CD14-positive monocyte (primary cell): ENCODE results near the gene HS3ST4. TPM values are rescaled to one million over a fixed set of nuclear protein-coding genes. Genes with fewer than 3 reads are reported as not detected.

Source experiments
- DNase-seq, 3 donors: peaks; one replicate each; pipeline ENCODE4 v3.0.0-alpha.2; 2011 to 2022
- H2AFZ ChIP-seq: 2 replicates; pipeline ENCODE4 v1.6.0; 2012; ENCODE audit warnings: mild to moderate bottlenecking, low read depth, low read length, inconsistent platforms; ENCODE audit not compliant: insufficient read depth, poor library complexity, severe bottlenecking
- H3K27ac ChIP-seq, 2 donors: 1 replicate in 1 of 2; 2 replicates in 1 of 2; pipeline ENCODE4 v1.5.1; 2012 to 2013; ENCODE audit warnings: low read length in 2 of 2, control low read depth in 1 of 2, inconsistent platforms in 1 of 2, low read depth in 1 of 2, mild to moderate bottlenecking in 1 of 2
- H3K27me3 ChIP-seq, 2 donors: one replicate each; pipeline versions ENCODE4 v1.6.0 to v1.6.1; 2011 to 2013; ENCODE audit warnings: low read length in 2 of 2; ENCODE audit not compliant: control insufficient read depth in 2 of 2, insufficient read depth in 2 of 2
- H3K36me3 ChIP-seq, 2 donors: replicated peaks in 1 of 2; 1 replicate in 1 of 2; 2 replicates in 1 of 2; pipeline versions ENCODE4 v1.5.1 to v1.6.1; 2012 to 2013; ENCODE audit warnings: low read length in 2 of 2, control low read depth in 1 of 2, inconsistent platforms in 1 of 2, mild to moderate bottlenecking in 1 of 2; ENCODE audit not compliant: insufficient read depth in 2 of 2, control insufficient read depth in 1 of 2
- H3K4me1 ChIP-seq, 2 donors: 1 replicate in 1 of 2; 2 replicates in 1 of 2; pipeline versions ENCODE4 v1.5.1 to v1.6.1; 2012 to 2013; ENCODE audit warnings: low read length in 2 of 2, control low read depth in 1 of 2, inconsistent platforms in 1 of 2, mild to moderate bottlenecking in 1 of 2, moderate library complexity in 1 of 2; ENCODE audit not compliant: insufficient read depth in 2 of 2, control insufficient read depth in 1 of 2
- H3K4me2 ChIP-seq: replicated peaks from 2 replicates; pipeline ENCODE3; 2012; ENCODE audit warnings: low read length, moderate library complexity, mild to moderate bottlenecking; ENCODE audit not compliant: poor library complexity, severe bottlenecking; ENCODE audit errors: extremely low read depth
- H3K4me3 ChIP-seq, 3 experiments: fragments of 200-600 bp in 1 of 3; sonication (generic) in 1 of 3; replicated peaks in 1 of 3; 1 replicate in 2 of 3; 2 replicates in 1 of 3; pipeline ENCODE4 v1.5.1; 2011 to 2013; ENCODE audit warnings: low read length in 3 of 3, mild to moderate bottlenecking in 3 of 3, control low read depth in 2 of 3, low read depth in 2 of 3, inconsistent platforms in 1 of 3, moderate library complexity in 1 of 3
- H3K79me2 ChIP-seq: 2 replicates; pipeline ENCODE4 v1.6.0; 2012; ENCODE audit warnings: mild to moderate bottlenecking, control low read depth, inconsistent platforms, low read length, moderate library complexity; ENCODE audit not compliant: insufficient read depth
- H3K9ac ChIP-seq: 2 replicates; pipeline ENCODE4 v1.6.0; 2017; ENCODE audit warnings: low read length, mild to moderate bottlenecking; ENCODE audit not compliant: insufficient read depth, poor library complexity, severe bottlenecking
- H3K9me3 ChIP-seq, 2 donors: replicated peaks in 1 of 2; 1 replicate in 1 of 2; 2 replicates in 1 of 2; pipeline versions ENCODE4 v1.5.1 to v1.6.1; 2012 to 2013; ENCODE audit warnings: low read length in 2 of 2, control low read depth in 1 of 2; ENCODE audit not compliant: control insufficient read depth in 1 of 2, insufficient read depth in 1 of 2
- H4K20me1 ChIP-seq: 2 replicates; pipeline ENCODE4 v1.6.0; 2012; ENCODE audit warnings: mild to moderate bottlenecking, low read length, control low read depth, moderate library complexity; ENCODE audit not compliant: insufficient read depth
- H3K27ac Mint-ChIP-seq, 7 donors: one replicate each; pipeline ENCODE4 v1.8.0; 2020; ENCODE audit warnings: mild to moderate bottlenecking in 7 of 7, mixed read lengths in 7 of 7, moderate library complexity in 6 of 7, inconsistent platforms in 2 of 7
- H3K27me3 Mint-ChIP-seq, 3 donors: one replicate each; pipeline ENCODE4 v1.8.0; 2021 to 2022; ENCODE audit warnings: low read depth in 3 of 3, mild to moderate bottlenecking in 3 of 3, mixed read lengths in 3 of 3, moderate library complexity in 3 of 3, inconsistent platforms in 1 of 3
- H3K36me3 Mint-ChIP-seq, 2 donors: one replicate each; pipeline ENCODE4 v1.8.0; 2020; ENCODE audit warnings: mixed read lengths in 2 of 2, inconsistent platforms in 1 of 2, mild to moderate bottlenecking in 1 of 2
- H3K4me1 Mint-ChIP-seq: one replicate; pipeline ENCODE4 v1.8.0; 2020; ENCODE audit warnings: mild to moderate bottlenecking, mixed read lengths
- H3K4me3 Mint-ChIP-seq, 2 donors: one replicate each; pipeline ENCODE4 v1.8.0; 2020; ENCODE audit warnings: mild to moderate bottlenecking in 2 of 2, mixed read lengths in 2 of 2, moderate library complexity in 1 of 2
- H3K9me3 Mint-ChIP-seq, 7 donors: one replicate each; pipeline ENCODE4 v1.8.0; 2020 to 2022; ENCODE audit warnings: mixed read lengths in 7 of 7, mild to moderate bottlenecking in 6 of 7, moderate library complexity in 6 of 7, inconsistent platforms in 2 of 7
- CTCF ChIP-seq: fragments of 200-600 bp; IDR thresholded peaks from one replicate; pipeline ENCODE4 v1.8.0; 2022; ENCODE audit warnings: antibody characterized with exemption, mild to moderate bottlenecking
- WGBS: methylation state at CpG from one replicate; pipeline ENCODE4 v1.1.5; 2013; ENCODE audit warnings: missing lambda C conversion rate; ENCODE audit not compliant: insufficient coverage; 5-methylcytosine and 5-hydroxymethylcytosine counted together
- intact Hi-C, 2 donors: fragments of 100-400 bp; cut with micrococcal nuclease; formaldehyde crosslinking; loops; one replicate each; pipeline versions ENCODE4 v1.15.0 to v1.15.1; 2023
- polyA plus RNA-seq, 3 donors: library from polyadenylated mRNA; depleted of rRNA in 1 of 3; unstranded in 2 of 3; stranded (reverse) in 1 of 3; fragments of 300-500 nt in 2 of 3; fragments of >200 nt in 1 of 3; fragmentation: Illumina TruSeq in 2 of 3; gene quantifications; 1 replicate in 2 of 3; 2 replicates in 1 of 3; pipeline ENCODE4 v1.2.3, GENCODE V29; 2012 to 2021

HS3ST4 gene
- polyA plus RNA-seq, 3 donors: not detected

- H3K4me3 Mint-ChIP-seq: no peak overlapping the region
- no peak overlapping the region for H2AFZ ChIP-seq
- no peak overlapping the region for H3K4me3 ChIP-seq
- H3K79me2 ChIP-seq: no peaks in the 10 kb centered on the region
- H3K36me3 ChIP-seq: no peaks in the 10 kb centered on the region
- peaks cover 9 to 18% of the 10 kb centered on the region in 2 donors for H3K27me3 ChIP-seq
- peaks cover 0 to 4% (median 0%) of the 10 kb centered on the region in 7 donors for H3K9me3 Mint-ChIP-seq
- H3K36me3 Mint-ChIP-seq: no peaks in the 10 kb centered on the region
- H4K20me1 ChIP-seq: no peaks in the 10 kb centered on the region
- no peak for TF ChIP-seq CTCF
- DNase-seq: no peak
- WGBS: 20% methylated on average over 3 of the region's 7 CpGs
- H3K27ac Mint-ChIP-seq: no peak overlapping the region
- no peaks in the 10 kb centered on the region for H3K4me1 ChIP-seq
- no peak overlapping the region for H3K27ac ChIP-seq
- intact Hi-C loops: no loop called here
- no peak overlapping the region for H3K4me2 ChIP-seq
- H3K27me3 Mint-ChIP-seq: peaks cover 6 to 13% (median 11%) of the 10 kb centered on the region in 3 donors
- no peaks in the 10 kb centered on the region for H3K4me1 Mint-ChIP-seq
- H3K9ac ChIP-seq: no peak overlapping the region
- H3K9me3 ChIP-seq: no peaks in the 10 kb centered on the region
Measured at GRCh38 chr16:25709213-25709612, 17.5 kb downstream of the HS3ST4 start.

- WGBS: 53% methylated on average over 2 of the region's 13 CpGs
- intact Hi-C loops: no loop called here
- H3K27ac ChIP-seq: no peak overlapping the region
- H3K36me3 ChIP-seq: no peaks in the 10 kb centered on the region
- no peaks in the 10 kb centered on the region for H4K20me1 ChIP-seq
- H3K4me1 Mint-ChIP-seq: no peaks in the 10 kb centered on the region
- no peak overlapping the region for H3K4me2 ChIP-seq
- H3K36me3 Mint-ChIP-seq: no peaks in the 10 kb centered on the region
- H3K9me3 ChIP-seq: no peaks in the 10 kb centered on the region
- TF ChIP-seq CTCF: no peak
- no peak overlapping the region for H3K4me3 Mint-ChIP-seq
- no peak overlapping the region for H2AFZ ChIP-seq
- H3K79me2 ChIP-seq: no peaks in the 10 kb centered on the region
- no peaks in the 10 kb centered on the region for H3K4me1 ChIP-seq
- no peak overlapping the region for H3K9ac ChIP-seq
- H3K4me3 ChIP-seq: no peak overlapping the region
- peaks cover 4 to 7% (median 6%) of the 10 kb centered on the region in 3 donors for H3K27me3 Mint-ChIP-seq
- H3K27me3 ChIP-seq: peaks cover 9 to 13% of the 10 kb centered on the region in 2 donors
- DNase-seq: no peak
- peaks cover 0 to 3% (median 0%) of the 10 kb centered on the region in 7 donors for H3K9me3 Mint-ChIP-seq
- no peak overlapping the region for H3K27ac Mint-ChIP-seq
Measured at GRCh38 chr16:25713785-25714570, 22.2 kb downstream of the HS3ST4 start.
